GM21528 (cell line): ENCODE measurements around the gene NELL1.

ENCODE experiments used
- ATAC-seq: cut with Tn5 transposase; IDR thresholded peaks from one replicate; pipeline ENCODE4 v1.9.1; 2021; ENCODE audit warnings: mild to moderate bottlenecking, moderate library complexity; ENCODE audit not compliant: unreplicated experiment, low FRiP score

The NELL1 gene

GRCh38 chr11:20668844-20669819, at the start of gene NELL1:
Gene NELL1, plus strand, starts transcription at chr11:20669586.
- ATAC-seq: no peak

- no peak for ATAC-seq
Measured at GRCh38 chr11:20620988-20621387, 48.4 kb upstream of the NELL1 start.

- ATAC-seq: no peak
Measured at GRCh38 chr11:20621679-20622078, 47.7 kb upstream of the NELL1 start.

GRCh38 chr11:20623252-20623651, 46.1 kb upstream of the NELL1 start:
- no peak for ATAC-seq

GRCh38 chr11:20626279-20626678, 43.1 kb upstream of the NELL1 start:
- ATAC-seq: no peak

GRCh38 chr11:20627026-20627425, 42.4 kb upstream of the NELL1 start:
- no peak for ATAC-seq

GRCh38 chr11:20627701-20628100, 41.7 kb upstream of the NELL1 start:
- ATAC-seq: no peak

GRCh38 chr11:20631519-20632168, 37.7 kb upstream of the NELL1 start:
- no peak for ATAC-seq

GRCh38 chr11:20632169-20632532, 37.2 kb upstream of the NELL1 start:
- no peak for ATAC-seq

- ATAC-seq: no peak
Measured at GRCh38 chr11:20634044-20634443, 35.3 kb upstream of the NELL1 start.

- ATAC-seq: no peak
Measured at GRCh38 chr11:20634781-20635180, 34.6 kb upstream of the NELL1 start.

- ATAC-seq: no peak
Measured at GRCh38 chr11:20638074-20638473, 31.3 kb upstream of the NELL1 start.

GRCh38 chr11:20639688-20640087, 29.7 kb upstream of the NELL1 start:
- ATAC-seq: no peak

GRCh38 chr11:20640401-20640800, 29.0 kb upstream of the NELL1 start:
- no peak for ATAC-seq

GRCh38 chr11:20644360-20644759, 25.0 kb upstream of the NELL1 start:
- ATAC-seq: no peak

GRCh38 chr11:20647976-20648565, 21.3 kb upstream of the NELL1 start:
- ATAC-seq: peak; percentile 82

GRCh38 chr11:20652150-20652806, 17.1 kb upstream of the NELL1 start:
- no peak for ATAC-seq

- no peak for ATAC-seq
Measured at GRCh38 chr11:20654038-20654437, 15.3 kb upstream of the NELL1 start.

GRCh38 chr11:20656901-20657300, 12.5 kb upstream of the NELL1 start:
- no peak for ATAC-seq

GRCh38 chr11:20658135-20658534, 11.3 kb upstream of the NELL1 start:
- ATAC-seq: no peak

- ATAC-seq: no peak
Measured at GRCh38 chr11:20661445-20661844, 7.9 kb upstream of the NELL1 start.
